COLO829 (cell line): Measurements from ENCODE around the gene FBXL14.

ENCODE experiments used
- DNase-seq: peaks from one replicate; pipeline ENCODE4 v3.0.0; 2012; ENCODE audit warnings: low spot score

The FBXL14 gene

GRCh38 chr12:1593174-1594005 is 991 bp downstream of the FBXL14 start:
- no peak for DNase-seq

- no peak for DNase-seq
Observed at GRCh38 chr12:1592444-1593173, 1.8 kb downstream of the FBXL14 start.

GRCh38 chr12:1591543-1591942 is 2.8 kb downstream of the FBXL14 start:
- DNase-seq = no peak

- DNase-seq = no peak
Observed at GRCh38 chr12:1591034-1591433, 3.3 kb downstream of the FBXL14 start.

GRCh38 chr12:1590221-1590979 is 4.0 kb downstream of the FBXL14 start:
- DNase-seq = peak; percentile 45

- no peak for DNase-seq
Observed at GRCh38 chr12:1588575-1588947, 5.8 kb downstream of the FBXL14 start.

- DNase-seq = no peak
Observed at GRCh38 chr12:1587927-1588574, 6.3 kb downstream of the FBXL14 start.

GRCh38 chr12:1584326-1584725 is 10.1 kb downstream of the FBXL14 start:
- DNase-seq = no peak

- peak; percentile 76 for DNase-seq
Observed at GRCh38 chr12:1583421-1584078, 10.8 kb downstream of the FBXL14 start.

GRCh38 chr12:1582709-1583050 is 11.7 kb downstream of the FBXL14 start:
- no peak for DNase-seq

- no peak for DNase-seq
Observed at GRCh38 chr12:1581973-1582708, 12.2 kb downstream of the FBXL14 start.

- no peak for DNase-seq
Observed at GRCh38 chr12:1580526-1580925, 13.9 kb downstream of the FBXL14 start.

GRCh38 chr12:1579651-1580435 is 14.5 kb downstream of the FBXL14 start:
- DNase-seq = no peak

- no peak for DNase-seq
Observed at GRCh38 chr12:1576410-1577241, 17.8 kb downstream of the FBXL14 start.

GRCh38 chr12:1575408-1576401 is 18.7 kb downstream of the FBXL14 start:
- DNase-seq = no peak

- DNase-seq = no peak
Observed at GRCh38 chr12:1574865-1575259, 19.5 kb downstream of the FBXL14 start.

GRCh38 chr12:1573960-1574864 is 20.2 kb downstream of the FBXL14 start:
- no peak for DNase-seq
